Upper lobe of right lung (tissue), 1 donor: ENCODE measurements around the gene SLC2A13. TPM values are rescaled to one million over a fixed set of nuclear protein-coding genes. Genes with fewer than 3 reads are reported as not detected.

ENCODE experiments used
- ATAC-seq: fragments of 200-7000 bp; cut with Tn5 transposase; one replicate; pipeline ENCODE4 v1.9.1; 2020; ENCODE audit warnings: mild to moderate bottlenecking, moderate library complexity
- DNase-seq: peaks from one replicate; pipeline ENCODE4 v3.0.0-alpha.2; 2020
- H3K27ac ChIP-seq: fragments of 200-600 bp; one replicate; pipeline ENCODE4 v1.8.0; 2022
- H3K27me3 ChIP-seq: fragments of 200-600 bp; one replicate; pipeline ENCODE4 v1.8.0; 2022; ENCODE audit warnings: mild to moderate bottlenecking
- H3K36me3 ChIP-seq: fragments of 200-600 bp; one replicate; pipeline ENCODE4 v1.8.0; 2022
- H3K4me1 ChIP-seq: fragments of 200-600 bp; one replicate; pipeline ENCODE4 v1.8.0; 2022
- H3K4me3 ChIP-seq: fragments of 200-600 bp; one replicate; pipeline ENCODE4 v1.8.0; 2022; ENCODE audit warnings: mild to moderate bottlenecking
- H3K9me3 ChIP-seq: fragments of 200-600 bp; one replicate; pipeline ENCODE4 v1.8.0; 2022
- intact Hi-C: fragments of 100-400 bp; cut with DNase I; formaldehyde crosslinking; loops from one replicate; pipeline ENCODE4 v1.11.0; 2022
- total RNA-seq: library from RNA; stranded (reverse); fragmentation: NEBNext Ultra II Directional; extraction: Animal tissue kit (Norgen Biotek cat#: 25700); gene quantifications from one replicate; pipeline ENCODE4 v1.2.1, GENCODE V29; 2021
- TF ChIP-seq, protein P1 (sequence below): fragments of 200-600 bp; IDR thresholded peaks from one replicate; pipeline ENCODE4 v1.8.0; 2022; ENCODE audit warnings: antibody characterized with exemption
- donor health status: DM: no; HTN: yes; CAD: no; lungs with severe emphysema.

The SLC2A13 gene
- total RNA-seq, 1 donor from 2014 or later = 11.3 TPM

DNA sequence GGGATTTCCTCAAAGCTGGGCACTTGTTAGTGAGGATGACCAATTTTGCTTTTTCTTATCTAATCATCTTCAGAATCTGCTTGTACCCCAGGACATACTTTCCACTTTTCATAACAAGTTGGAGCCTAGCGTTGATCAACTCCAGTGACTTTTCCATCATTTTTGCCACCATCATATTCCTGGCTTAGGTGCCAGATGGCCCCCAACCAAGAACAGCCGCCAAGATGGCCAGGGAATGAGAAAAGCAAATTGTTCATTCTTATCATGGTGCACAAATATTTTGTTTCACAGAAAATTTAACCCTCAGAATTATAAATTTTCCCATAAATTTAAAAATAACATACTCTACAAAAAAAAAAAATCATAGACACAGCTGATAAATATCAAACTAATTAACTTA is 37.5 kb downstream of the SLC2A13 start:
- Histone ChIP-seq H3K9me3 (no peaks in the 10 kb centered on the region), H3K36me3 (no peaks in the 10 kb centered on the region), H3K4me3 (no peak overlapping the region), H3K27ac (no peak overlapping the region), H3K4me1 (no peaks in the 10 kb centered on the region), H3K27me3 (no peaks in the 10 kb centered on the region)
- DNase-seq = no peak
- no peak for ATAC-seq
- intact Hi-C loops = no loop called here
- TF ChIP-seq, protein P1, sequence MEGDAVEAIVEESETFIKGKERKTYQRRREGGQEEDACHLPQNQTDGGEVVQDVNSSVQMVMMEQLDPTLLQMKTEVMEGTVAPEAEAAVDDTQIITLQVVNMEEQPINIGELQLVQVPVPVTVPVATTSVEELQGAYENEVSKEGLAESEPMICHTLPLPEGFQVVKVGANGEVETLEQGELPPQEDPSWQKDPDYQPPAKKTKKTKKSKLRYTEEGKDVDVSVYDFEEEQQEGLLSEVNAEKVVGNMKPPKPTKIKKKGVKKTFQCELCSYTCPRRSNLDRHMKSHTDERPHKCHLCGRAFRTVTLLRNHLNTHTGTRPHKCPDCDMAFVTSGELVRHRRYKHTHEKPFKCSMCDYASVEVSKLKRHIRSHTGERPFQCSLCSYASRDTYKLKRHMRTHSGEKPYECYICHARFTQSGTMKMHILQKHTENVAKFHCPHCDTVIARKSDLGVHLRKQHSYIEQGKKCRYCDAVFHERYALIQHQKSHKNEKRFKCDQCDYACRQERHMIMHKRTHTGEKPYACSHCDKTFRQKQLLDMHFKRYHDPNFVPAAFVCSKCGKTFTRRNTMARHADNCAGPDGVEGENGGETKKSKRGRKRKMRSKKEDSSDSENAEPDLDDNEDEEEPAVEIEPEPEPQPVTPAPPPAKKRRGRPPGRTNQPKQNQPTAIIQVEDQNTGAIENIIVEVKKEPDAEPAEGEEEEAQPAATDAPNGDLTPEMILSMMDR = no peak

DNA sequence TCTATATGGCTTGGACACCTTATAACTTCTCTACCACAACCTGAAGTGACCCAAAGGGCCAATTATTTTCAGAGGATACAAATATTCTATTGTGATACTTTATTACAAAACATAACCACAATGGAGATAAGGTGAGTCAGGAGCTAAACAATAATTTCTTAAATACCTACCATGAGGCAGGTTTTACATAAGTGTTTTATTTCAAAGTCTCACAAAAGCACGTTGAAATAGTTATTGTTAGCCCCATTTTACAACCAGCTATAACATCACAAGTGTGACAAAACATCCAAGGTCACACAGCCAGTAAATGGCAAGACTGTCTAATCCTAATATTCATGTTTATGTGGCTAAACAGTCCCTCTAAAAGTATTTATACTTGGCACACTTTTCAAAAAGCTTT is 40.2 kb downstream of the SLC2A13 start:
- no peaks in the 10 kb centered on the region for H3K27me3 ChIP-seq
- ATAC-seq (no peak), DNase-seq (no peak)
- no peaks in the 10 kb centered on the region for H3K36me3 ChIP-seq
- TF ChIP-seq, protein P1 = no peak
- no peaks in the 10 kb centered on the region for H3K4me1 ChIP-seq
- no peaks in the 10 kb centered on the region for H3K9me3 ChIP-seq
- intact Hi-C loops = no loop called here
- H3K27ac ChIP-seq = no peak overlapping the region
- H3K4me3 ChIP-seq = no peak overlapping the region

DNA sequence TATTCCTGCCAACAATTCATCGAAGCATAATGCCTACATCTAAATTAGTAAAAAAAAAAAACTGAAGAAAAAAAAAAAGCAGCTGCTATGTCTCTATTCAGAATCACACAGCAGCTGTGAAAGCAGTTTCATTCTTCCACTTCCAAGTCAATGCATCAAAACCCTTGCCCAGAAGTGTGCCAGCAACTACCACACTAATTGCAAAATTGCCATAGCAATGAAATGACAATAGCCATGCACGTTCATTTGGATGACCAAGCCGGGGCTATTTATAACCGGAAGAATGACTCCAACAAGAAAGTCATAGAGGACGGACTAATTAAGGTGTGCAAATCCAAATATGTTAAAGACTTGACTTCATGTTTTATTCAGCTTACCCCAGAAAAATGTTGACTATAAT is 42.5 kb downstream of the SLC2A13 start:
- TF ChIP-seq, protein P1 = no peak
- no peak overlapping the region for H3K4me3 ChIP-seq
- H3K4me1 ChIP-seq = no peaks in the 10 kb centered on the region
- DNase-seq (no peak), ATAC-seq (no peak)
- H3K36me3 ChIP-seq = no peaks in the 10 kb centered on the region
- intact Hi-C loops = no loop called here
- no peak overlapping the region for H3K27ac ChIP-seq
- H3K9me3 ChIP-seq = no peaks in the 10 kb centered on the region
- H3K27me3 ChIP-seq = no peaks in the 10 kb centered on the region

DNA sequence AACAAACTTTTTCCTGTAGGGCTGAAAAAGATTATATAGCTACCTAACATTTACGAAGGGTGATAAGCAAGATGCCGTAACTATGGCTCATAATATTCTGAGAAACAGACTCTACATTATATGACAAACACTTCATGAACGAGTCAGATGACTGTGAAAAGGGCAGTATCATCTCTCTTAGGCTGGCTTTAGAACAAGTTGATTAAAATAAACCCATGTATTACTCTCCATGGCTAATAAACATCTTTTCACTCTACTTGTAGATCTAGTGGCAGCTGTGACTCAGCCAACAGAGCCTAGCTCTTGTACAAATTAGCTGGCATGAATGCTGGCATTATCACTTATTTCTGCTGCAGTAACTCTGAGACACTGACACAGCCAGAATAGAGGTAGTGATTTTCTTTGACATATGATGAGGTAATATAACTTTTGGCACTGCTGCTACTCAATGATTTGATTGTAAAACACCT is 47.1 kb downstream of the SLC2A13 start:
- Histone ChIP-seq H3K36me3 (no peaks in the 10 kb centered on the region), H3K27me3 (no peaks in the 10 kb centered on the region), H3K4me1 (peaks cover 3% of the 10 kb centered on the region), H3K27ac (no peak overlapping the region), H3K4me3 (no peak overlapping the region), H3K9me3 (no peaks in the 10 kb centered on the region)
- no peak for ATAC-seq
- intact Hi-C loops = no loop called here
- DNase-seq = no peak
- TF ChIP-seq, protein P1 = no peak

- no peak for ATAC-seq
- intact Hi-C loops = no loop called here
Observed at GRCh38 chr12:40056373-40056772, 49.5 kb downstream of the SLC2A13 start.

More at GRCh38 chr12:40056373-40056772, 49.5 kb downstream of the SLC2A13 start:
- peaks cover 3% of the 10 kb centered on the region for H3K4me1 ChIP-seq
- no peaks in the 10 kb centered on the region for H3K9me3 ChIP-seq
- H3K27ac ChIP-seq = no peak overlapping the region
- H3K4me3 ChIP-seq = no peak overlapping the region
- no peak for DNase-seq
- no peaks in the 10 kb centered on the region for H3K27me3 ChIP-seq
- H3K36me3 ChIP-seq = no peaks in the 10 kb centered on the region
- TF ChIP-seq, protein P1 = no peak
